ENCODE results near the gene IFNA14. TPM values are rescaled to one million over a fixed set of nuclear protein-coding genes. Genes with fewer than 3 reads are reported as not detected.
"Not testable (repeated sequence)": the region's sequence is repeated elsewhere in the genome, so short reads cannot be mapped to it uniquely, and the experiment has no call there.

The IFNA14 gene
- not detected for total RNA-seq

- no peak for DNase-seq (ENCODE audit: low spot score)
- ATAC-seq = no peak
Measured at GRCh38 chr9:21239911-21240310, at the start of gene IFNA14. IFNA14 (minus strand) TSS chr9:21240005; CDS start chr9:21239935, 70 bp downstream.

GRCh38 chr9:21287280-21287679 lies 47.5 kb upstream of the IFNA14 start:
- DNase-seq (ENCODE audit: low spot score) = no peak
- no peak for ATAC-seq

GRCh38 chr9:21286659-21287058 lies 46.9 kb upstream of the IFNA14 start:
- DNase-seq (ENCODE audit: low spot score) (no peak), ATAC-seq (no peak)

DNA sequence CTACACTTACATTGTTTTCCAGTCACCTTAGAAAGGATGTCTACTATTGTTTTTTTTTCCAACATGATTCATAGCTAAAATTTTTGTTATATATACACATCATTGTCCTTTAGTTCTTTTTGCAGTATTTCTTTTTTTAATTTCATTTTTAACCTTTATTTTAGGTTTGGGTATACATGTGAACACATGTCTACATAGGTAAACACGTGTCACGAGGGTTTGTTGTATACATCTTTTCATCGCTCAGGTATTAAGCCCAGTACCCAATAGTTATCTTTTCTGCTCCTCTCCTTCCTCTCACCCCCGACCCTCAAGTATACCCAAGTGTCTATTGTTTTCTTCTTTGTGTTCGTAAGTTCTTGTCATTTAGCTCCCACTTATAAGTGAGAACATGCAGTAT lies 46.3 kb upstream of the IFNA14 start:
- ATAC-seq (no peak), DNase-seq (ENCODE audit: low spot score) (no peak)

- no peak for ATAC-seq
- no peak for DNase-seq (ENCODE audit: low spot score)
Measured at GRCh38 chr9:21281275-21281674, 41.5 kb upstream of the IFNA14 start.

GRCh38 chr9:21268347-21268657 lies 28.5 kb upstream of the IFNA14 start:
- ATAC-seq (no peak), DNase-seq (ENCODE audit: low spot score) (no peak)

DNA sequence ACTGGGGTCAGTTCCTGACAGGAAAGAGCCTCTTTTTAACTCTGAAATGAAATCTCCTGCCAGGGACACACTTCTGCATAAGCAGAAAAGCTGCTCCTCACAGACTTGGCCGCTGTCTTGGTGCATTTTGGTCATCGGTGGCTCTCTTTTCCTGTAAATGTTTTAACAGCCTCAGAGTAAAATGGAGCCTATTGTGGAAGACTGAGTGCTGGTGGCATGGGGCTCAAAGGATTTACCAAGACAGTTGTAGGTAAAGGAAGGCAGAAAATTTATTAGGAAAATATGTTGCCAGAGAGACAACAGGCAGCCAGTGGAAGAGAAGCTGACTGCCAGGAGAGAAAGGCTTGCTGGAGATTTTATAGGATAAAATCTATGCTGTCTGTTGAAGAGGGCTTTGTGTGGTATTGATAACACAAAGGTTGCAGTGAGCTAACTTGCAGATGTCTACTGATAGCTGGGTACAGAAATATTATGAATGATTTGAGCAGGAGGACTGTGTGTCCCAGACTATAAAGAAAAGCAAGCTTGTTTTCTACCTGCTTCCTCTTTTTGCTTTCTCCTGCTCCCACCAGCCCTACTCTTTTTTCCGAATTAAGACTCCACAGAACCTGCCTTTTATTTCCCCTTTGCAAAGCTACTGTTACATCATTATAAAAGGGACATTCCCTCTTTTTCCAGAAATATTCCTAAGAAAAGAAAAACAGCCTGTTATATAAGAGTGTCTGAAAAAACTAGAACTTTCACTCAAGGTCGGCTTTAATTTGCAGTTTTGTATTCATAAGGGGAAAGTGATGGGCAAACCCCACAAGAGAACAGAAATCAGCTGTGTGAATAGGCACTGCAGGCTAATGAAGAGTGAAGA lies 27.9 kb upstream of the IFNA14 start:
- no peak for ATAC-seq
- no peak for DNase-seq (ENCODE audit: low spot score)

GRCh38 chr9:21266733-21267484 lies 27.1 kb upstream of the IFNA14 start:
- DNase-seq (ENCODE audit: low spot score) = no peak

GRCh38 chr9:21265421-21266189 lies 25.8 kb upstream of the IFNA14 start:
- ATAC-seq (no peak), DNase-seq (ENCODE audit: low spot score) (no peak)

More at GRCh38 chr9:21266733-21267484, 27.1 kb upstream of the IFNA14 start:
- ATAC-seq = no peak

DNA sequence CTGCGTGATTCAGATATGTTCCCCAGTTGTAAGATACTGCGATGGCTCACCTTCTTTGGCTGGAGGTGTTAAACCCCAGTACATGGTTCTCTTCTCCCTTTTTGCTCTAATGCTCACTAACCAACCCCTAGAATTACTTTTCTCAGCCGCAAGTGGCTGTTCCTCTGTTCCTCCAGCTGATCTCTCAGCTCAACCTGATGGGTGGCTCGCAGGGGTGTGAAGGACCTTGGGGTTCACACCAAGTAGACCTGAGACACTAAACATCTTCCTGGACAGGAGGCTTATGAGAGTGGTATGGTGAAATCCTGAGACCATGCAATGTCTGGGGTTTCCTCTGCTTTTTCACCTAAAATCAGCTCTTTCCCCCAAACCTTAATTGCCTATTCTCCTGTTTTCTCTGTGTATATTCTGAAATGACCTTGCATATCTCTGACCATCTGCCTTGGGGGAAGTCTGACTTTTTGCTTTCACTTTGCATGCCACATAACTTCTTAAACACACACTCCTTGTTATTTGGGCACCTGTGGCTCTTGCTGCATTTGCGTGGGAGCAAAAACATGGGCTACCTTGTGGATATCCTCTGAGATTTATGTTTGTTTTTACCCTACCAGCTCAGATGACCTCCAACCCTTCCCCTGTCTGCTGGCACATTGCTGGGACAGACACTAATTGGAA lies 15.9 kb upstream of the IFNA14 start:
- DNase-seq (ENCODE audit: low spot score) (no peak), ATAC-seq (no peak)

GRCh38 chr9:21252721-21253547 lies 13.1 kb upstream of the IFNA14 start:
- DNase-seq (ENCODE audit: low spot score) (no peak), ATAC-seq (peak; percentile 80)

DNA sequence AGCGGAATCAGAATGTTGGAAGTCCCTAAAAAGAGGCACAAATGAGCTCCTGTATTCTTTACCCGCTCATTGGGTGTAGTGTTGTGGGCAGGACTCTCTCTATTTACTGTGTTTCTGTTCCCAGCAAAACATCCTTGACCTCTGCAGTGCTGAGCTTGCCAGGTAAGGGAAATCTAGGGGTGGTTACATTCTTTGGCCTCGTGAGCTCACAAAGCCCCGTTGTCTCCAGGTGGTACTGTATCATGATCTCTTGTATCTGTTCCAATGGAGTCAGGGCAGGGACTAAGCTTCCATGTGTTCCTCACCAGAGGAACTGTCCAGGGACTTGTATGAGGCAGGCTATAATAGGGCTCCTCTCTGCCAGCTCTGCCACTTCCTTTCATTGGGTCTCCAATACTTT lies 11.8 kb upstream of the IFNA14 start:
- DNase-seq (ENCODE audit: low spot score) (no peak), ATAC-seq (no peak)

GRCh38 chr9:21251190-21251589 lies 11.4 kb upstream of the IFNA14 start:
- DNase-seq (ENCODE audit: low spot score) = no peak
- no peak for ATAC-seq

- no peak for ATAC-seq
- DNase-seq (ENCODE audit: low spot score) = no peak
Measured at GRCh38 chr9:21244836-21245235, 5.0 kb upstream of the IFNA14 start.

GRCh38 chr9:21236360-21236714 lies 3.5 kb downstream of the IFNA14 start:
- DNase-seq (ENCODE audit: low spot score); ATAC-seq: not testable (repeated sequence)

- ATAC-seq (peak; percentile 90), DNase-seq (ENCODE audit: low spot score) (peak; percentile 43)
Measured at GRCh38 chr9:21235468-21236359, 4.1 kb downstream of the IFNA14 start.

- no peak for DNase-seq (ENCODE audit: low spot score)
- no peak for ATAC-seq
Measured at GRCh38 chr9:21234153-21234687, 5.6 kb downstream of the IFNA14 start.

DNA sequence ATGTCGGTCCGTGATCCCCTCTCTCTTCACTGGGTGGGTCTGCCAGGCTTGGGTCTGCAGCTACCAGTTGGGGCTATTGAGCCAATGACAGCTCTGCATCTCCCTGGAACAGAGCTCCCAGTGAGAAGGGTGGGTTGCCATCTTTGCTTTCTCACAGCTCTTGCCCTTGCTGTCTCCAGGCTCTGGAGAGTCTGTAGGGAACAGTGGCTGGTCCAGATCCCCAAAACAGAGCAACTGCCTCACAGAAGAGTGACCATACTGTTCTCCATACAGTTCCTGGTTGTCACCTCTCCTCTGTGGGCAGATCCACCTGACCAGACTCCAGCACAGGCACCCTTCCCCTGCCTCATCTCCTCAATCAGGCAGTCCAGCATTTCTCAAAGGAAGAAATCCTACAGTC lies 6.5 kb downstream of the IFNA14 start:
- no peak for DNase-seq (ENCODE audit: low spot score)

GRCh38 chr9:21228122-21228521 lies 11.7 kb downstream of the IFNA14 start, which contains the start of gene IFNA17:
IFNA17 (minus strand) TSS chr9:21228222; CDS start chr9:21228173, 49 bp downstream.
- DNase-seq (ENCODE audit: low spot score) (no peak), ATAC-seq (no peak)

More for the DNA sequence above, 6.5 kb downstream of the IFNA14 start:
- ATAC-seq = no peak

All from left lobe of liver (tissue), 2 donors.